HepG2 (cell line): ENCODE results near the gene SNRPD2. TPM values are rescaled to one million over a fixed set of nuclear protein-coding genes. Genes with fewer than 3 reads are reported as not detected.

Experiments used
- ATAC-seq: fragments of 200-7000 bp; cut with Tn5 transposase; 3 replicates; pipeline ENCODE4 v1.9.1; 2020; ENCODE audit warnings: mild to moderate bottlenecking, moderate library complexity
- BruUV-seq: library from RNA; stranded (reverse); fragments of 400-500 nt; replicated peaks from 2 replicates; lab custom pipeline; 2021; lab: Mats Ljungman, UMichigan
- CTCF ChIA-PET: fragments of 300-600 bp; formaldehyde crosslinking; extraction: SDS; loops from one replicate; lab custom pipeline; 2021; ENCODE audit warnings: low total read pairs, inconsistent platforms, low intra/inter-chr PET ratio; lab: Yijun Ruan, JAX
- POLR2A ChIA-PET: fragments of 350-600 bp; sonication (Branson Sonifier 250); formaldehyde crosslinking; loops from one replicate; lab custom pipeline; 2020; ENCODE audit warnings: antibody characterized with exemption, inconsistent platforms; lab: Yijun Ruan, JAX
- DNase-seq: peaks from one replicate; pipeline ENCODE4 v3.0.0-alpha.2; 2015; ENCODE audit warnings: low spot score
- FAIRE-seq: peaks from 3 replicates; lab custom pipeline; 2011; peaks lifted over from hg19 to GRCh38; lab: Jason Lieb, UNC
- H2AFZ ChIP-seq: one replicate; pipeline ENCODE4 v1.6.1; 2011; ENCODE audit warnings: low read length, inconsistent platforms
- H3K27ac ChIP-seq: fragments of 300-600 bp; 3 replicates; pipeline ENCODE4 v1.8.0; 2011; ENCODE audit warnings: mixed run types, mild to moderate bottlenecking, mixed read lengths, low read length, inconsistent platforms; ENCODE audit not compliant: insufficient read depth; ENCODE audit errors: extremely low read length
- H3K27me3 ChIP-seq, 2 experiments: fragments of 200-600 bp in 1 of 2; 2 replicates in 1 of 2; 3 replicates in 1 of 2; pipeline versions ENCODE4 v1.6.0 to v1.8.0; 2011; ENCODE audit warnings: low read length in 2 of 2, mild to moderate bottlenecking in 2 of 2, moderate library complexity in 2 of 2, inconsistent platforms in 1 of 2; ENCODE audit not compliant: insufficient read depth in 2 of 2, control insufficient read depth in 1 of 2
- H3K36me3 ChIP-seq, 2 experiments: fragments of 200-600 bp in 1 of 2; replicated peaks in 1 of 2; 2 replicates in 1 of 2; 3 replicates in 1 of 2; pipeline versions ENCODE4 v1.5.1 to v1.8.0; 2011; ENCODE audit warnings: low read length in 2 of 2, inconsistent platforms in 1 of 2; ENCODE audit not compliant: insufficient read depth in 2 of 2, control insufficient read depth in 1 of 2
- H3K4me1 ChIP-seq: 2 replicates; pipeline ENCODE4 v1.5.1; 2012; ENCODE audit warnings: low read length, inconsistent platforms; ENCODE audit not compliant: insufficient read depth
- H3K4me2 ChIP-seq: 2 replicates; pipeline ENCODE4 v1.6.0; 2011; ENCODE audit warnings: low read depth, low read length, inconsistent platforms
- H3K4me3 ChIP-seq, 3 experiments: fragments of 200-600 bp in 1 of 3; sonication (generic), shearing (Covaris generic) in 1 of 3; replicated peaks in 1 of 3; 2 replicates each; pipeline ENCODE4 v1.5.1; 2011 to 2016; ENCODE audit warnings: low read length in 3 of 3, inconsistent platforms in 2 of 3, low read depth in 2 of 3, mild to moderate bottlenecking in 2 of 3, control low read depth in 1 of 3, mixed read lengths in 1 of 3; ENCODE audit not compliant: insufficient read depth in 1 of 3
- H3K79me2 ChIP-seq: one replicate; pipeline ENCODE4 v1.6.1; 2011; ENCODE audit warnings: low read length, inconsistent platforms; ENCODE audit not compliant: insufficient read depth
- H3K9ac ChIP-seq: 2 replicates; pipeline ENCODE4 v1.6.0; 2011; ENCODE audit warnings: mild to moderate bottlenecking, low read depth, low read length, inconsistent platforms; ENCODE audit not compliant: insufficient read depth
- H3K9me3 ChIP-seq: 2 replicates; pipeline ENCODE4 v1.5.1; 2012; ENCODE audit warnings: mild to moderate bottlenecking, low read length
- H4K20me1 ChIP-seq: 2 replicates; pipeline ENCODE4 v1.6.0; 2011; ENCODE audit warnings: inconsistent platforms, mild to moderate bottlenecking, low read length, moderate library complexity; ENCODE audit not compliant: insufficient read depth
- FLYWCH1 ChIP-seq: sonication (generic); formaldehyde crosslinking; IDR thresholded peaks from 2 replicates; pipeline ENCODE4 v1.8.1; 2023; ENCODE audit warnings: mild to moderate bottlenecking, missing genetic modification reagents
- MTA1 ChIP-seq: sonication (generic); formaldehyde crosslinking; IDR thresholded peaks from 2 replicates; pipeline ENCODE4 v1.4.0; 2020; ENCODE audit warnings: missing genetic modification reagents, mild to moderate bottlenecking, borderline replicate concordance
- NCOA2 ChIP-seq: sonication (generic); formaldehyde crosslinking; IDR thresholded peaks from 2 replicates; pipeline ENCODE4 v1.8.0; 2022; ENCODE audit warnings: inconsistent platforms
- NFIB ChIP-seq: sonication (generic); formaldehyde crosslinking; IDR thresholded peaks from 2 replicates; pipeline ENCODE4 v1.9.0; 2021; ENCODE audit warnings: missing genetic modification reagents, mild to moderate bottlenecking, borderline replicate concordance
- SP5 ChIP-seq: IDR thresholded peaks from 2 replicates; pipeline ENCODE4 v1.6.1; 2016; ENCODE audit warnings: low read depth, borderline replicate concordance
- STAG1 ChIP-seq: sonication (generic); formaldehyde crosslinking; IDR thresholded peaks from 2 replicates; pipeline ENCODE4 v1.4.0; 2020; ENCODE audit warnings: missing genetic modification reagents
- ZMYM2 ChIP-seq: sonication (generic); formaldehyde crosslinking; IDR thresholded peaks from 2 replicates; pipeline ENCODE4 v1.8.0; 2022; ENCODE audit warnings: mild to moderate bottlenecking, missing genetic modification reagents
- ZNF296 ChIP-seq: sonication (generic); formaldehyde crosslinking; conservative IDR thresholded peaks from 2 replicates; pipeline ENCODE4 v1.5.0; 2020; ENCODE audit warnings: mild to moderate bottlenecking, missing genetic modification reagents
- ZNF33B ChIP-seq: sonication (generic); formaldehyde crosslinking; IDR thresholded peaks from 2 replicates; pipeline ENCODE4 v1.5.1; 2020; ENCODE audit warnings: mild to moderate bottlenecking, missing genetic modification reagents
- ZNF766 ChIP-seq: sonication (generic); formaldehyde crosslinking; IDR thresholded peaks from 2 replicates; pipeline ENCODE4 v1.5.0; 2020; ENCODE audit warnings: missing genetic modification reagents, borderline replicate concordance
- ZNF850 ChIP-seq: sonication (generic); formaldehyde crosslinking; conservative IDR thresholded peaks from 2 replicates; pipeline ENCODE4 v1.9.0; 2021; ENCODE audit warnings: mild to moderate bottlenecking, missing genetic modification reagents
- WGBS: methylation state at CpG from one replicate; pipeline ENCODE4 v1.1.6; 2017; ENCODE audit warnings: low lambda C conversion rate; 5-methylcytosine and 5-hydroxymethylcytosine counted together
- in situ Hi-C: cut with HindIII; loops from 2 replicates; pipeline ENCODE4 v1.10.0; 2017; ENCODE audit warnings: low pct_unique_long_range_greater_than_20kb; ENCODE audit not compliant: extremely low pct_ligation_motif_present
- intact Hi-C: fragments of 100-400 bp; cut with micrococcal nuclease; formaldehyde crosslinking; loops from one replicate; pipeline ENCODE4 v1.10.0; 2022; ENCODE audit not compliant: unreplicated experiment
- polyA plus RNA-seq, 8 experiments: library from polyadenylated mRNA; depleted of rRNA in 3 of 8; stranded (reverse) in 7 of 8; unstranded in 1 of 8; fragments of >200 nt; fragmentation: Illumina TruSeq in 4 of 8; extraction: Trizol in 4 of 8; gene quantifications; 2 replicates each; pipeline versions ENCODE4 v1.2.1 to v1.2.3, GENCODE V29; 2011 to 2016; ENCODE audit warnings: low read depth in 4 of 8, missing spikeins in 1 of 8, mixed read lengths in 1 of 8; ENCODE audit not compliant: insufficient read depth in 1 of 8
- total RNA-seq, 5 experiments: library from RNA; depleted of rRNA; stranded (reverse); fragments of >200 nt; fragmentation: Illumina TruSeq; extraction: Trizol; gene quantifications; 2 replicates each; pipeline ENCODE4 v1.2.3, GENCODE V29; 2016; ENCODE audit warnings: low read depth in 1 of 5
- TF ChIP-seq, protein P1 (sequence below): sonication (generic); formaldehyde crosslinking; conservative IDR thresholded peaks from 2 replicates; pipeline ENCODE4 v1.4.0; 2020; ENCODE audit warnings: missing genetic modification reagents
- TF ChIP-seq, protein P2 (sequence below): sonication (generic); formaldehyde crosslinking; IDR thresholded peaks from 2 replicates; pipeline ENCODE4 v1.5.1; 2020; ENCODE audit warnings: missing genetic modification reagents, mild to moderate bottlenecking, borderline replicate concordance
- TF ChIP-seq, protein P3 (sequence below): sonication (generic); formaldehyde crosslinking; IDR thresholded peaks from 2 replicates; pipeline ENCODE4 v1.4.0; 2020; ENCODE audit warnings: missing genetic modification reagents, borderline replicate concordance
- TF ChIP-seq, protein P4 (sequence below): sonication (generic); formaldehyde crosslinking; IDR thresholded peaks from 2 replicates; pipeline ENCODE4 v1.8.1; 2022; ENCODE audit warnings: low read depth, mild to moderate bottlenecking, missing genetic modification reagents
- TF ChIP-seq, protein P5 (sequence below): IDR thresholded peaks from 2 replicates; pipeline ENCODE4 v1.6.1; 2016

SNRPD2 gene
- total and polyA plus RNA-seq, 2 of the 13 experiments (the other 11 are each of a cell fraction or from before 2014, with no cell fraction given): 299 to 485 TPM

DNA sequence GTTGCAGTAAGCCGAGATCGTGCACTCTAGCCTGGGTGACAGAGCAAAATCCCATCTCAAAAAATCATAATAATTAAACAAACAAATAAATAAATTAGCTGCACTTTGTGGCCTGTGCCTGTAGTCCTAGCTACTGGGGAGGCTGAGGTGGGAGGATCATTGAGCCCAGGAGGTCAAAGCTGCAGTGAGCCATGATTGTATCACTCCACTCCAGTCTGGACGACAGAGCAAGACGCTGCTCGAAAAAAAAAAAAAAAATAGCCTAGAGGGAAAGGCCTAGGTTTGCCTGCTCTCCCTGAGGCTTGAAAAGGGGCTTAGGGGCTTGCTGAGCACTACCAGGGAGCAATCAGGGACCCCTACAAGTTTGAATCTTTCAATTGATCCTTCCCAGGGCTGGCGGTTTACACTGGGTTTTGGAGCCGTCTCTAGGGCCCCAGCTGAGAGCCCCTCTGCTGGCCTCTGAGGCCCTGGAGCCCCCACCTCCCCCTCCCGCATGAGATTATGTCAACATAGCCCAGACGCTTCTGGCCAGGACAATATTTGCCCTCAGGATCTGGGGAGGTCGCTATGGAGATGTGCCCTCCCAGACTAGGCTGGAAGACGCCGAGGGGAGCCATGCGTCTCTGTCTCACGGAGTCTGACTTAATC lies 34.1 kb downstream of the SNRPD2 start:
- peak; percentile 75 for FAIRE-seq
- H3K36me3 ChIP-seq: no peaks in the 10 kb centered on the region
- ChIA-PET CTCF (no interaction called here), POLR2A (interaction anchor here (1.3 to 1.4 kb wide), 2 partner anchors 12 to 16 kb away, joined by 4 read pairs; no protein-coding TSS in a partner anchor)
- peak; percentile 47 for DNase-seq
- BruUV-seq: no TSS peak
- peak overlapping the region; percentile 49; the same call in 1 of the 2 replicates for H3K9ac ChIP-seq
- WGBS: 1% methylated on average over 11 of the region's 14 CpGs
- H3K27me3 ChIP-seq: no peaks in the 10 kb centered on the region; a peak in 1 of 5 replicates
- peak overlapping the region; percentile 25 to 62 (median 30); a peak in 5 of 6 replicates for H3K4me3 ChIP-seq
- H3K4me2 ChIP-seq: peak overlapping the region; percentile 72
- H4K20me1 ChIP-seq: no peaks in the 10 kb centered on the region
- H3K79me2 ChIP-seq: no peaks in the 10 kb centered on the region
- no peaks in the 10 kb centered on the region for H3K9me3 ChIP-seq
- intact Hi-C loops (no loop called here), in situ Hi-C loops (no loop called here)
- no peak overlapping the region for H3K27ac ChIP-seq
- ATAC-seq: peak; percentile 63
- no peak overlapping the region for H2AFZ ChIP-seq
- H3K4me1 ChIP-seq: peaks cover 36% of the 10 kb centered on the region
- TF ChIP-seq ZNF766 (CRISPR knock-in tag) (no peak), NCOA2 (no peak), SP5 (no peak), FLYWCH1 (no peak), ZNF33B (CRISPR knock-in tag) (no peak), ZNF850 (CRISPR knock-in tag) (no peak), ZNF296 (CRISPR knock-in tag) (no peak), MTA1 (CRISPR knock-in tag) (0 out of 2 replicates have a peak, but pooled peaks have one; percentile 36), NFIB (CRISPR knock-in tag) (no peak), STAG1 (CRISPR knock-in tag) (no peak), ZMYM2 (CRISPR knock-in tag) (no peak)
- TF ChIP-seq, protein P1, sequence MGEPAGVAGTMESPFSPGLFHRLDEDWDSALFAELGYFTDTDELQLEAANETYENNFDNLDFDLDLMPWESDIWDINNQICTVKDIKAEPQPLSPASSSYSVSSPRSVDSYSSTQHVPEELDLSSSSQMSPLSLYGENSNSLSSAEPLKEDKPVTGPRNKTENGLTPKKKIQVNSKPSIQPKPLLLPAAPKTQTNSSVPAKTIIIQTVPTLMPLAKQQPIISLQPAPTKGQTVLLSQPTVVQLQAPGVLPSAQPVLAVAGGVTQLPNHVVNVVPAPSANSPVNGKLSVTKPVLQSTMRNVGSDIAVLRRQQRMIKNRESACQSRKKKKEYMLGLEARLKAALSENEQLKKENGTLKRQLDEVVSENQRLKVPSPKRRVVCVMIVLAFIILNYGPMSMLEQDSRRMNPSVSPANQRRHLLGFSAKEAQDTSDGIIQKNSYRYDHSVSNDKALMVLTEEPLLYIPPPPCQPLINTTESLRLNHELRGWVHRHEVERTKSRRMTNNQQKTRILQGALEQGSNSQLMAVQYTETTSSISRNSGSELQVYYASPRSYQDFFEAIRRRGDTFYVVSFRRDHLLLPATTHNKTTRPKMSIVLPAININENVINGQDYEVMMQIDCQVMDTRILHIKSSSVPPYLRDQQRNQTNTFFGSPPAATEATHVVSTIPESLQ: no peak
- TF ChIP-seq, protein P2, sequence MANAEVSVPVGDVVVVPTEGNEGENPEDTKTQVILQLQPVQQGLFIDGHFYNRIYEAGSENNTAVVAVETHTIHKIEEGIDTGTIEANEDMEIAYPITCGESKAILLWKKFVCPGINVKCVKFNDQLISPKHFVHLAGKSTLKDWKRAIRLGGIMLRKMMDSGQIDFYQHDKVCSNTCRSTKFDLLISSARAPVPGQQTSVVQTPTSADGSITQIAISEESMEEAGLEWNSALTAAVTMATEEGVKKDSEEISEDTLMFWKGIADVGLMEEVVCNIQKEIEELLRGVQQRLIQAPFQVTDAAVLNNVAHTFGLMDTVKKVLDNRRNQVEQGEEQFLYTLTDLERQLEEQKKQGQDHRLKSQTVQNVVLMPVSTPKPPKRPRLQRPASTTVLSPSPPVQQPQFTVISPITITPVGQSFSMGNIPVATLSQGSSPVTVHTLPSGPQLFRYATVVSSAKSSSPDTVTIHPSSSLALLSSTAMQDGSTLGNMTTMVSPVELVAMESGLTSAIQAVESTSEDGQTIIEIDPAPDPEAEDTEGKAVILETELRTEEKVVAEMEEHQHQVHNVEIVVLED (CRISPR knock-in tag): no peak
- TF ChIP-seq, protein P3, sequence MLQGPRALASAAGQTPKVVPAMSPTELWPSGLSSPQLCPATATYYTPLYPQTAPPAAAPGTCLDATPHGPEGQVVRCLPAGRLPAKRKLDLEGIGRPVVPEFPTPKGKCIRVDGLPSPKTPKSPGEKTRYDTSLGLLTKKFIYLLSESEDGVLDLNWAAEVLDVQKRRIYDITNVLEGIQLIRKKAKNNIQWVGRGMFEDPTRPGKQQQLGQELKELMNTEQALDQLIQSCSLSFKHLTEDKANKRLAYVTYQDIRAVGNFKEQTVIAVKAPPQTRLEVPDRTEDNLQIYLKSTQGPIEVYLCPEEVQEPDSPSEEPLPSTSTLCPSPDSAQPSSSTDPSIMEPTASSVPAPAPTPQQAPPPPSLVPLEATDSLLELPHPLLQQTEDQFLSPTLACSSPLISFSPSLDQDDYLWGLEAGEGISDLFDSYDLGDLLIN (CRISPR knock-in tag): no peak
- TF ChIP-seq, protein P4, sequence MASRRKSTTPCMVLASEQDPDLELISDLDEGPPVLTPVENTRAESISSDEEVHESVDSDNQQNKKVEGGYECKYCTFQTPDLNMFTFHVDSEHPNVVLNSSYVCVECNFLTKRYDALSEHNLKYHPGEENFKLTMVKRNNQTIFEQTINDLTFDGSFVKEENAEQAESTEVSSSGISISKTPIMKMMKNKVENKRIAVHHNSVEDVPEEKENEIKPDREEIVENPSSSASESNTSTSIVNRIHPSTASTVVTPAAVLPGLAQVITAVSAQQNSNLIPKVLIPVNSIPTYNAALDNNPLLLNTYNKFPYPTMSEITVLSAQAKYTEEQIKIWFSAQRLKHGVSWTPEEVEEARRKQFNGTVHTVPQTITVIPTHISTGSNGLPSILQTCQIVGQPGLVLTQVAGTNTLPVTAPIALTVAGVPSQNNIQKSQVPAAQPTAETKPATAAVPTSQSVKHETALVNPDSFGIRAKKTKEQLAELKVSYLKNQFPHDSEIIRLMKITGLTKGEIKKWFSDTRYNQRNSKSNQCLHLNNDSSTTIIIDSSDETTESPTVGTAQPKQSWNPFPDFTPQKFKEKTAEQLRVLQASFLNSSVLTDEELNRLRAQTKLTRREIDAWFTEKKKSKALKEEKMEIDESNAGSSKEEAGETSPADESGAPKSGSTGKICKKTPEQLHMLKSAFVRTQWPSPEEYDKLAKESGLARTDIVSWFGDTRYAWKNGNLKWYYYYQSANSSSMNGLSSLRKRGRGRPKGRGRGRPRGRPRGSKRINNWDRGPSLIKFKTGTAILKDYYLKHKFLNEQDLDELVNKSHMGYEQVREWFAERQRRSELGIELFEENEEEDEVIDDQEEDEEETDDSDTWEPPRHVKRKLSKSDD: no peak
- TF ChIP-seq, protein P5, sequence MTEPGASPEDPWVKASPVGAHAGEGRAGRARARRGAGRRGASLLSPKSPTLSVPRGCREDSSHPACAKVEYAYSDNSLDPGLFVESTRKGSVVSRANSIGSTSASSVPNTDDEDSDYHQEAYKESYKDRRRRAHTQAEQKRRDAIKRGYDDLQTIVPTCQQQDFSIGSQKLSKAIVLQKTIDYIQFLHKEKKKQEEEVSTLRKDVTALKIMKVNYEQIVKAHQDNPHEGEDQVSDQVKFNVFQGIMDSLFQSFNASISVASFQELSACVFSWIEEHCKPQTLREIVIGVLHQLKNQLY: no peak
